BE2C (cell line): ENCODE results near the gene YPEL2. TPM values are rescaled to one million over a fixed set of nuclear protein-coding genes. Genes with fewer than 3 reads are reported as not detected.
"Not testable (repeated sequence)": the region's sequence is repeated elsewhere in the genome, so short reads cannot be mapped to it uniquely, and the experiment has no call there.

Source experiments
- DNase-seq: peaks from one replicate; pipeline ENCODE4 v3.0.0-alpha.2; 2020
- H3K27me3 ChIP-seq: fragments of 250-450 bp; sonication (Bioruptor Pico); 2 replicates; pipeline ENCODE4 v1.5.1; 2020; ENCODE audit warnings: mild to moderate bottlenecking
- H3K36me3 ChIP-seq: fragments of 250-450 bp; sonication (Bioruptor Pico); 2 replicates; pipeline ENCODE4 v1.5.1; 2020; ENCODE audit warnings: mild to moderate bottlenecking
- H3K4me1 ChIP-seq: fragments of 250-450 bp; sonication (Bioruptor Pico); 2 replicates; pipeline ENCODE4 v1.5.1; 2020
- H3K4me3 ChIP-seq: 2 replicates; pipeline ENCODE4 v1.5.1; 2011; ENCODE audit warnings: low read depth, low read length
- H3K9me3 ChIP-seq: fragments of 250-450 bp; sonication (Bioruptor Pico); 2 replicates; pipeline ENCODE4 v1.5.1; 2020
- CTCF ChIP-seq: IDR thresholded peaks from 2 replicates; pipeline ENCODE4 v1.5.1; 2012; ENCODE audit warnings: mild to moderate bottlenecking, low read depth, low read length
- polyA plus RNA-seq: library from polyadenylated mRNA; unstranded; fragments of >200 nt; gene quantifications from one replicate; pipeline ENCODE4 v1.2.1, GENCODE V29; 2012; ENCODE audit warnings: low read depth, missing spikeins; ENCODE audit not compliant: insufficient read length, insufficient read depth

YPEL2 gene
- polyA plus RNA-seq, result 1.3 TPM

GRCh38 chr17:59331129-59331928, at the start of gene YPEL2:
YPEL2 (plus strand) TSS chr17:59331655; CDS start chr17:59353410, 21,755 bp downstream.
- TF ChIP-seq CTCF, result no peak
- H3K27me3 ChIP-seq, result no peaks in the 10 kb centered on the region
- peak within 1 kb of the TSS; percentile 83 for H3K4me3 ChIP-seq
- peak; percentile 99 for DNase-seq
- no peaks in the 10 kb centered on the region for H3K9me3 ChIP-seq
- peaks cover 40% of the 10 kb centered on the region for H3K4me1 ChIP-seq
- no peaks in the 10 kb centered on the region for H3K36me3 ChIP-seq

GRCh38 chr17:59284317-59284716, 47.1 kb upstream of the YPEL2 start:
- Histone ChIP-seq H3K4me3 (no peak overlapping the region), H3K9me3 (no peaks in the 10 kb centered on the region; the same call in 1 of the 2 replicates), H3K4me1 (peaks cover 2% of the 10 kb centered on the region), H3K36me3 (no peaks in the 10 kb centered on the region), H3K27me3 (no peaks in the 10 kb centered on the region)
- no peak for DNase-seq
- TF ChIP-seq CTCF, result no peak

- no peaks in the 10 kb centered on the region for H3K27me3 ChIP-seq
- H3K4me3 ChIP-seq, result no peak overlapping the region
- no peak for TF ChIP-seq CTCF
- no peak for DNase-seq
- no peaks in the 10 kb centered on the region for H3K36me3 ChIP-seq
- no peaks in the 10 kb centered on the region; the same call in 1 of the 2 replicates for H3K9me3 ChIP-seq
- peaks cover 12% of the 10 kb centered on the region for H3K4me1 ChIP-seq
Observed at GRCh38 chr17:59287452-59287851, 44.0 kb upstream of the YPEL2 start.

- DNase-seq, result no peak
- H3K27me3 ChIP-seq, result no peaks in the 10 kb centered on the region
- no peak for TF ChIP-seq CTCF
- no peak overlapping the region for H3K4me3 ChIP-seq
- no peaks in the 10 kb centered on the region for H3K9me3 ChIP-seq
- H3K36me3 ChIP-seq, result no peaks in the 10 kb centered on the region
- H3K4me1 ChIP-seq, result peaks cover 12% of the 10 kb centered on the region
Observed at GRCh38 chr17:59287891-59288290, 43.6 kb upstream of the YPEL2 start.

- H3K4me3 ChIP-seq, result no peak overlapping the region
- no peaks in the 10 kb centered on the region for H3K36me3 ChIP-seq
- DNase-seq, result no peak
- H3K4me1 ChIP-seq, result peaks cover 10% of the 10 kb centered on the region
- H3K9me3 ChIP-seq, result no peaks in the 10 kb centered on the region
- no peak for TF ChIP-seq CTCF
- no peaks in the 10 kb centered on the region for H3K27me3 ChIP-seq
Observed at GRCh38 chr17:59289981-59290301, 41.5 kb upstream of the YPEL2 start.

- not testable (repeated sequence) for H3K27me3 ChIP-seq
- DNase-seq, result peak; percentile 49
Observed at GRCh38 chr17:59290302-59290998, 41.0 kb upstream of the YPEL2 start.

More at GRCh38 chr17:59290302-59290998, 41.0 kb upstream of the YPEL2 start:
- H3K9me3 ChIP-seq, H3K4me1 ChIP-seq, H3K36me3 ChIP-seq, H3K4me3 ChIP-seq: not testable (repeated sequence)
